T-helper 2 cell treated with Interferon-gamma antibody and Interleukin-4, amounts not matched to agents 5 μg/mL and 100 μg/mL, for 36 hours (primary cell): ENCODE data around the gene KCNAB1.
A peak's percentile ranks its signal among the peaks of the same experiment; 100 is the strongest.
"Not testable (repeated sequence)": the region's sequence is repeated elsewhere in the genome, so short reads cannot be mapped to it uniquely, and the experiment has no call there.

ENCODE experiments used
- DNase-seq: peaks from one replicate; pipeline ENCODE4 v3.0.0; 2021; ENCODE audit warnings: low spot score
- H3K27ac Mint-ChIP-seq: one replicate; pipeline ENCODE4 v1.8.0; 2021; ENCODE audit warnings: mild to moderate bottlenecking, mixed read lengths
- H3K27me3 Mint-ChIP-seq: one replicate; pipeline ENCODE4 v1.8.0; 2021; ENCODE audit warnings: low read depth, mixed read lengths
- H3K36me3 Mint-ChIP-seq: one replicate; pipeline ENCODE4 v1.8.0; 2021; ENCODE audit warnings: low read depth, mixed read lengths
- H3K4me1 Mint-ChIP-seq: one replicate; pipeline ENCODE4 v1.8.0; 2021; ENCODE audit warnings: low read depth, mixed read lengths
- H3K4me3 Mint-ChIP-seq: one replicate; pipeline ENCODE4 v1.8.0; 2022; ENCODE audit warnings: mild to moderate bottlenecking, moderate library complexity, mixed read lengths
- H3K9me3 Mint-ChIP-seq: one replicate; pipeline ENCODE4 v1.8.0; 2021; ENCODE audit warnings: mixed read lengths

The KCNAB1 gene

DNA sequence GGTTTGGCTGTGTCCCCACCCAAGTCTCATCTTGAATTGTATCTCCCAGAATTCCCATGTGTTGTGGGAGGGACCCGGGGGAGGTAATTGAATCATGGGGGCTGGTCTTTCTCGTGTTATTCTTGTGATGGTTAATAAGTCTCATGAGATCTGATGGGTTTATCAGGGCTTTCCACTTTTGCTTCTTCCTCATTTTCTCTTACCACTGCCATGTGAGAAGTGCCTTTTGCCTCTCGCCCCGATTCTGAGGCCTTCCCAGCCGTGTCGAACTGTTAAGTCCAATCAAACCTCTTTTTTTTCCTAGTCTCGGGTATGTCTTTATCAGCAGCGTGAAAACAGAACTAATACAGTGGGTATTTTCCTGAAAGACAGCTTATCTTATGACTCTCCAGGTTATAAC is 448.6 kb downstream of the KCNAB1 start:
- H3K27me3 Mint-ChIP-seq: peaks cover 41% of the 10 kb centered on the region
- H3K27ac Mint-ChIP-seq: not testable (repeated sequence)

DNA sequence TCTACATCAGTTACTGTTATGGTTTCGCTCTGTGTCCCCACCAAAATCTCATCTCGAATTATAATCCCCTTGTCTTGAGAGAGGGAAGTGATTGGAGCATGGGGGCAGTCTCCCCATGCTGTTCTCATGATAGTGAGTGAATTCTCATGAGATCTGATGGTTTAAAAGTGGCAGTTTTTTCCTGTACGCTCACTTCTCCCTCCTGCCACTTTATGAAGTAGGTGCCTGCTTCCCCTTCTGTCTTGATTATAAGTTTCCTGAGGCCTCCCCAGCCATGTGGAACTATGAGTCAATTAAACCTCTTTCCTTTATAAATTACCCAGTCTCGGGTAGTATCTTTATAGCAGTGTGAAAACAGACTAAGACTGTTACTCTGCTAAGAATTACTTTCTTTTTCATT is 449.5 kb downstream of the KCNAB1 start:
- not testable (repeated sequence) for H3K9me3 Mint-ChIP-seq, DNase-seq, H3K36me3 Mint-ChIP-seq, H3K4me1 Mint-ChIP-seq, H3K27ac Mint-ChIP-seq, H3K4me3 Mint-ChIP-seq
- peaks cover 45% of the 10 kb centered on the region for H3K27me3 Mint-ChIP-seq

More for the DNA sequence above, 448.6 kb downstream of the KCNAB1 start:
- not testable (repeated sequence) for H3K9me3 Mint-ChIP-seq, H3K4me1 Mint-ChIP-seq, H3K4me3 Mint-ChIP-seq, DNase-seq, H3K36me3 Mint-ChIP-seq

DNA sequence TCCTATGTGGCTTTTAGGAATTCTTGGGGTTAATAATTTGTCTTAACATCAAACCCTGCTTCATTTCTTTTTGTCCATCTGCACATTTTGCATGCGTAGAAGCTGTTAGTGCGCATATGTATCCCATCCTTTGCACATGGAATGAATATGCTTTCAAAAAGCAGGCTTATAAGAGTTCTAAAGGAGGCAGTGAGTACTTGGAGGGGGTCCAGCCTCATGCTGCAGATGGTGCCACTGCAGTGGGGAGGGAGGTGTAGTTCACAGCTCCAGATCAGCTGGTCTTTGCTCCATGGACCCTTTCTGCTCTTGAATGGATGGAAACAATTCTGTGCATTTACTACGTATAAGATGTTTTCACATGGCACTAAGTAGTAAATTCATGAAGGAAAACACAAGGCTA is 455.3 kb downstream of the KCNAB1 start:
- Mint-ChIP-seq H3K27ac (no peak overlapping the region), H3K9me3 (no peaks in the 10 kb centered on the region), H3K4me3 (no peak overlapping the region), H3K27me3 (peaks cover 58% of the 10 kb centered on the region), H3K4me1 (no peaks in the 10 kb centered on the region), H3K36me3 (no peaks in the 10 kb centered on the region)
- DNase-seq: no peak

DNA sequence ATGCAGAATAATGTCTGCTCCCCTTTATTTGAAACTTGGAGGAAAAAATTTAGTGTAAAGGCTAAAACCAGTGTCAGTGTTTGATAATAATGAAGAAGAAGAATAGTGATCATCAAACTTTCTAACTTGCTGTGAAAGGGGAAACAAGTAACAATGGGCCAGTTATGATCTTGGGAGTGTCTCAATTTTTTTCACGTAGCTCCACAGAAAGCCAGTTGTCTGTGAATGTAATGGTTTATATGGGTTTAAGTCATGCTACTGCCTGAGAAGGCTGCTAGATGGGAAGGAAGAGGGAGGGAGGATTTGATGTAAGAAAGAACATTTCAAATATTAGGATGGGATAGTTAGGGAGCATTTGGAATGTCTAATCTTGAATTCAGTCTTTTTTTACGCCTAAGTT is 455.7 kb downstream of the KCNAB1 start:
- H3K4me3 Mint-ChIP-seq: no peak overlapping the region
- H3K36me3 Mint-ChIP-seq: no peaks in the 10 kb centered on the region
- no peaks in the 10 kb centered on the region for H3K4me1 Mint-ChIP-seq
- H3K27me3 Mint-ChIP-seq: peaks cover 54% of the 10 kb centered on the region
- DNase-seq: no peak
- no peaks in the 10 kb centered on the region for H3K9me3 Mint-ChIP-seq
- H3K27ac Mint-ChIP-seq: no peak overlapping the region

DNA sequence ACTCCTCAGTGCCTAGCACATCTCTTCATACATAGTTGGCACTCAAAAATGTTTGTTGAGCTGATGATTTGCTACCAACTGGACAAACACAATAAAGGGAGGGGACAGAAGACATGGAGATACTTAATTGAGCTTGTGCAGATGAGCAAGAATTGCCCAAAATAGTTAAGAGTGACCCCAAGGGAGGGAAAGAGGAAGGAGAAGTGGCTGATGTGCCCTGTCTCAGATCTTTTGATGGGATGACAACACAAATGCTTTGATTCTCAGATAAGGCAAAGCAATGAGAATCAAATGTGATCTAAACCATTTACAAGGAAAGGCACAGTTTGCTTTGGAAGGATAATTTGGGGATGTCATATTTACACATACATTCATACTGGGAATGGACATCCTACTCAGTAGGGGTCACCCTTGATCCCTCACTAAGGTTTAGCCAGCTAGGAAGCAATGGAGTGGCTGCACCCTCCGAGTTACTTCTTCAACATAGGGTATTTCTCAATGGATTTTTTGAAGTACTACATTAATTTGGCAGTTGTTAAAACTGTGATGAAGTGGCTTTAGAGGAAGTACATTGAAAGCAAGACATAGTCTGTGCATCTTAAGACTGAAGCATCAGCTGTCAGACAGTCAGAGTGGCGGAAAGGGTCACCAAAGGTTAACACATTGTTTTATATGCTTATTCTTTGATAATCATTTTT is 456.4 kb downstream of the KCNAB1 start:
- H3K27ac Mint-ChIP-seq: peak overlapping the region; percentile 39
- no peak for DNase-seq
- peaks cover 52% of the 10 kb centered on the region for H3K27me3 Mint-ChIP-seq
- no peaks in the 10 kb centered on the region for H3K4me1 Mint-ChIP-seq
- H3K36me3 Mint-ChIP-seq: no peaks in the 10 kb centered on the region
- H3K4me3 Mint-ChIP-seq: no peak overlapping the region
- no peaks in the 10 kb centered on the region for H3K9me3 Mint-ChIP-seq

DNA sequence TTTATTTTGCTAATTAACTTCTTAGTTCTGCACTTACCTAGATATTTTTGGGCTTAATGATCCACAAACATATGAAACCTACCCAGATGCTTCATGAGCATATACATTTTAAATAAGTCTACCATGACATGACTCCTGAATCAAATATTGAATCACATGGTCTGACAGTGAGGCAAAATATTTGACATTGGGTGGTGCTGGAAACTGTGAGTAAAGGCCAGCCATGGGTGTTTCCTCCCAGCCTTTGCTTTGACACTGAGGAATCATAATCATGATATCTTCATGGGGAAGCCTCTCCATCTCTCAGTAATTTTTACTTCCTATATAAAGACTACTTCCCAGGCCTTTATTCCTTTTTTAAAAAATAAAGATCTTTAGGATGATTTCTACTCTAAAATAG is 457.4 kb downstream of the KCNAB1 start:
- Mint-ChIP-seq H3K27ac (no peak overlapping the region), H3K4me1 (no peaks in the 10 kb centered on the region), H3K36me3 (no peaks in the 10 kb centered on the region), H3K4me3 (no peak overlapping the region), H3K9me3 (no peaks in the 10 kb centered on the region), H3K27me3 (peaks cover 42% of the 10 kb centered on the region)
- DNase-seq: no peak

DNA sequence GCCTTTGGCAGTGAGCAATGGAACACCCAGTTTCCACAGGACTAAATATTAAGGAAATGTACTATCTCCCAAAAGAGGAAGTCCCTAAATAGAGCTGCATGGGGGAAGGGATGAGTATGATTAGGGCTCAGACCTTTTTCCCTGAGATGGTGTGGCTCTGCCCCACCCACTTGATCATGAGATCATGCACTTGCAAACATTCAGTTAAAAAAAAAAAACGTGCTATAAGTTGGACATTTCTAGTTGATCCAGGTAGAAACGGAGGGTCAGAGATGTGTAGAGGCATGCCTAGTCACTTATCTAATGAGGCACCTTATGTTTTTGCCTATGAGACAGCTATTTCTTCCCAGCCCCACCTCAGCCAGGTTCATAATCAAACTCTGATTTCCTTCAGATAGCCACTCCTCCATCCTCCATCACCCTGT is 459.1 kb downstream of the KCNAB1 start:
- H3K4me1 Mint-ChIP-seq: peaks cover 8% of the 10 kb centered on the region
- no peaks in the 10 kb centered on the region for H3K36me3 Mint-ChIP-seq
- no peak overlapping the region for H3K27ac Mint-ChIP-seq
- H3K4me3 Mint-ChIP-seq: no peak overlapping the region
- no peaks in the 10 kb centered on the region for H3K9me3 Mint-ChIP-seq
- DNase-seq: no peak
- H3K27me3 Mint-ChIP-seq: peaks cover 30% of the 10 kb centered on the region

DNA sequence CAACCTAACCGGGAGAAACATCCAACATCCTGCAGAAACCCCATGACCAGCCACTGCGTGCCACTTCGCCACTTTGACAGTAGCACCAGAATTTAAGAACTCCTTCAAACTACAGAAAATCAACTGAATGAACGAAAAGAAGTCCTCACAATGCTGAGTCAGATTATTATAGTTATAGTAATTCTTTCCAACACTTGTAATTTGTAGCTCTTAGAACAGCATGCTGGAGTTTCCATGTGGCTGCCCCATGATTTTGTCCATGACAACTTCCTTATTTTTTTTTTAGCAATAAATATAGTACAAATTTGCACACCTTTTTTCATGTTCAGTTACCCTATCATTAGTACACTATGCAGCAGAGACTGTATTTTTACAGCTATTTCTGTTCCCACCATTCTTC is 460.7 kb downstream of the KCNAB1 start:
- Mint-ChIP-seq H3K27me3 (peaks cover 22% of the 10 kb centered on the region), H3K27ac (no peak overlapping the region), H3K4me1 (peaks cover 8% of the 10 kb centered on the region), H3K9me3 (no peaks in the 10 kb centered on the region), H3K36me3 (no peaks in the 10 kb centered on the region), H3K4me3 (no peak overlapping the region)
- no peak for DNase-seq

DNA sequence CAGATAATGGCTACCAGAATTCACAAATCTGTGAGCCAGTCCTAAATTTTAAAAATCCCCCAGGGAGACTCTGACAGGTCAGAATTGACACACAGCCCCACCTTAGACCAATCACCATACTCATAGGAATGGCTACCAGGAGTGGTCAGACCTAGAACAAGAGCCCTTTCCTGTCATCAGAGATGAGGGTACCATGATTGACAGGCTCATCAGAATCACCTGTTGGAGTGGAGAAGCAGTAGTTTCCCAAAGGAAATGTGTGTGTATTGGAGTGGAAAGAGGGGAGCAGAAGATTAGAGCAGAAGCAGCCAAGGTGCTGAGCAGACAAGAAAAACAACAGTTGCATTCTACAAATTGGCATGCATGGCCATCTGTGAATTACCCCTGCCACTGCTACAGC is 461.6 kb downstream of the KCNAB1 start:
- no peaks in the 10 kb centered on the region for H3K36me3 Mint-ChIP-seq
- no peak for DNase-seq
- peaks cover 8% of the 10 kb centered on the region for H3K4me1 Mint-ChIP-seq
- no peak overlapping the region for H3K27ac Mint-ChIP-seq
- no peaks in the 10 kb centered on the region for H3K9me3 Mint-ChIP-seq
- H3K4me3 Mint-ChIP-seq: no peak overlapping the region
- H3K27me3 Mint-ChIP-seq: peaks cover 16% of the 10 kb centered on the region

DNA sequence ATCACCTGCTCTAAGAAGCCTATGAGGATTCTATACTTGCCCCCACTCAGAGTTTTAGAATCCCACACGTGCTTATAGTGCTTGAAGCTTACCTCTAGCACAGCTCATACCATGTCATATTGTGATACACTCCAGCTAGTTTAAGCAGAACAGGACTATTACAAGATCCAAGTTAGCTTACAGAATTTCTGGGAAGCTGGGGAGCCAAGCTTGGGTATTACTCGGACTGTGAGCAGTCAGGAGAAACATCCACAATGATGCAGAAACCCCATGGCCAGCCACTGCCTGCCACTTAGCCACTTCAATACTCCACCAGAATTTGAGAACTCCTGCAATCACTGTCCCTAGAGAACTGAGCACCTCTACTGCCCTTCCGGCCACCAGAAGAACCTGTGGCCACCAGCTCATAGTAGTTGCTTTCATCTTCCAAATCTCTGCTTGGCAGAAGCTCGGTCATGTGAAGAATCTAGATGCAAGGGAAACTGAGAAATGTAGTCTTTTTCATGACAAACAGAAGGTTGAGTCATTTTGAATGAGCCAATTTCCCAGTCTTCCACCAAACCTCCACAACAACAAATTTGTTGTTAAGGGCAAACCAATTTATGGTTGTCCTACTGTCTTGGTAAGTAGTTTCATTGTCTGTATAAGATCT is 462.3 kb downstream of the KCNAB1 start:
- no peaks in the 10 kb centered on the region for H3K36me3 Mint-ChIP-seq
- peak overlapping the region; percentile 2 for H3K27ac Mint-ChIP-seq
- no peak overlapping the region for H3K4me3 Mint-ChIP-seq
- H3K4me1 Mint-ChIP-seq: peaks cover 8% of the 10 kb centered on the region
- H3K9me3 Mint-ChIP-seq: no peaks in the 10 kb centered on the region
- H3K27me3 Mint-ChIP-seq: peaks cover 12% of the 10 kb centered on the region
- no peak for DNase-seq

DNA sequence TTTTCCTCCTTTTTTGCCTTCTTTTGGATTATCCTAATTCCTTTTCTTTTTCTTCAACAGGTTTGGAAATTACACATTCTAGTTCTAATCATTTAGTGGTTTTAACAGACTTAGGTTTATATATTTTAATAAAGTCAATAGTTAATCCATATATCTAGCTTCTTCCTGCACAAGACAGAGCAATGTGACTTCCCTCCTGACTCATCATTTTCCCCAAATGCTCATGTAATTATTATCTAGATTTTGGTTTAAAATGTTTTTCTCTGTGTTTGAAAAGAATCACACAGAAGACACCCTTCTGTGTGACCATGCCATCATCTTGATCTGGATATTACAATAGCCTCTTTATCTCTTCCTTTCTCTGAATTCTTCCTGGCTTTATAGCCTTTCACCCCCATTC is 463.1 kb downstream of the KCNAB1 start:
- no peaks in the 10 kb centered on the region for H3K36me3 Mint-ChIP-seq
- no peak overlapping the region for H3K4me3 Mint-ChIP-seq
- H3K9me3 Mint-ChIP-seq: no peaks in the 10 kb centered on the region
- no peak overlapping the region for H3K27ac Mint-ChIP-seq
- H3K4me1 Mint-ChIP-seq: peaks cover 8% of the 10 kb centered on the region
- H3K27me3 Mint-ChIP-seq: peaks cover 12% of the 10 kb centered on the region
- DNase-seq: no peak

DNA sequence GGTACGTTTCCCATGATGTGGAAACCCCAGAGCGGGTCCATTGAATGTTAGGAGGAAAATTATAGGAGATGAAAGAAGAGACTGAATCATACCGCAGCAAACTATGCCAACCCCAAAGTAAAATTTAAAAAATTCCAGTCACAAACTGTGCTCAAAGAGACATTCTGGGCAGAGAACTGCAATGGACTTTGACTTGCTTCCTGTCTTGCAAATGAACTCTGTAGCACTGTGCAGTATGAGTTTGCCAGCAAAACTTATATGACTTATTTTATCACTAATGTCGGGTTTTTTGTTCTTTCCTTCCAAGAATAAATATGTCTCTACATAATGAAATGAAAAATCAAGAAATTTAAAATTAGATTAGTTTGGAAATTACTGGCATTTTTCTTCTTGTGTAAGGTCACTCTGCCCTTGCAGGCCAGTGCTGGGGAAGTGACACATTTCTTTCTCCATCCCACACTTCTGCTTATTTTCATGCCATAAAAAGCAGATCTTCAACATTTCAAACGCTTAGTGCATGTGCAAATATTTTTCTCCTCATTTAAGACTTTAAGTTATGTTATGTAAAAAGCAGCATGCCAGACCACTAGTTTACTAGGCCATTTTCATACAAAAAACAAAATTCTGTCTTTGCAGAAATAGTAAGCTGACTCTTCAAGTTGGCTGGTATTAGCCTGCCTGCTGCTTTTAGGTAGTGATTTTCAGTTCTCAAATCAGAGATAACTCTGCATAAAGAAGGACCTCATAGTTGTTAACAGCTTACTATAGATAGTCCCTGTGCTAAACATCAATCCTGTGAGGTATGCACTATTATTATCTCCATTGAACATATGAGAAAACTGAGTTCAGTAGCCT is 466.8 kb downstream of the KCNAB1 start:
- no peak for DNase-seq
- peaks cover 9% of the 10 kb centered on the region for H3K4me1 Mint-ChIP-seq
- peaks cover 20% of the 10 kb centered on the region for H3K27me3 Mint-ChIP-seq
- H3K36me3 Mint-ChIP-seq: no peaks in the 10 kb centered on the region
- H3K27ac Mint-ChIP-seq: no peak overlapping the region
- H3K4me3 Mint-ChIP-seq: no peak overlapping the region
- peaks cover 9% of the 10 kb centered on the region for H3K9me3 Mint-ChIP-seq

DNA sequence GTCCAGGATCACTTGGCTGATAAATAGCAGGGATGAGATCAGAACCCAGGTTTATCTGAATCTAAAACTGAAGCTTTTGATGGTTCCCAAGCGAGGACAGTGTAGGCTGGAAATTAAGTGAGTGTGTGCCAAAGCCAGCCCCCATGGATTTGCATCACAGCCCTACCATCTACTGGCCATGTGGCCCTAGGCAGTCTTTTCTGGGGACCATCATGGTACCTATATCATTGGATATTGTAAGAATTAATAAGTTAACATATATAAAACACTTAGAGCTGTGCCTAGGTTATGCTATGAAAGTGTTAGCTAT is 467.3 kb downstream of the KCNAB1 start:
- no peaks in the 10 kb centered on the region for H3K36me3 Mint-ChIP-seq
- peaks cover 9% of the 10 kb centered on the region for H3K4me1 Mint-ChIP-seq
- H3K9me3 Mint-ChIP-seq: peaks cover 9% of the 10 kb centered on the region
- H3K27ac Mint-ChIP-seq: no peak overlapping the region
- peaks cover 20% of the 10 kb centered on the region for H3K27me3 Mint-ChIP-seq
- no peak overlapping the region for H3K4me3 Mint-ChIP-seq
- DNase-seq: no peak
